Mucosa of rectum (tissue), 2 donors: Measurements from ENCODE around the gene PHLPP1.

Experiments
- H3K27ac ChIP-seq, 2 donors: one replicate each; pipeline ENCODE4 v1.7.0; 2013; ENCODE audit warnings: inconsistent platforms in 2 of 2, low read depth in 2 of 2, low read length in 2 of 2
- H3K27me3 ChIP-seq, 2 donors: one replicate each; pipeline ENCODE4 v1.7.0; 2013; ENCODE audit warnings: low read length in 2 of 2; ENCODE audit not compliant: control insufficient read depth in 2 of 2, insufficient read depth in 2 of 2
- H3K36me3 ChIP-seq, 2 donors: one replicate each; pipeline ENCODE4 v1.7.0; 2013; ENCODE audit warnings: low read length in 2 of 2; ENCODE audit not compliant: control insufficient read depth in 2 of 2, insufficient read depth in 2 of 2
- H3K4me1 ChIP-seq, 2 donors: one replicate each; pipeline ENCODE4 v1.7.0; 2013; ENCODE audit warnings: low read length in 2 of 2, mild to moderate bottlenecking in 1 of 2; ENCODE audit not compliant: control insufficient read depth in 2 of 2, insufficient read depth in 2 of 2
- H3K4me3 ChIP-seq, 2 donors: one replicate each; pipeline ENCODE4 v1.7.0; 2013; ENCODE audit warnings: low read length in 2 of 2
- H3K9ac ChIP-seq, 2 donors: one replicate each; pipeline ENCODE4 v1.7.0; 2013; ENCODE audit warnings: low read length in 2 of 2, low read depth in 1 of 2, mild to moderate bottlenecking in 1 of 2
- H3K9me3 ChIP-seq, 2 donors: one replicate each; pipeline ENCODE4 v1.7.0; 2013; ENCODE audit warnings: low read length in 2 of 2; ENCODE audit not compliant: control insufficient read depth in 2 of 2
- donor health status: healthy.
- donor health status: Normal muscosa, but diverticular disease.

Gene PHLPP1

GRCh38 chr18:62978251-62979049 is 263.1 kb downstream of the PHLPP1 start:
- H3K4me3 ChIP-seq: no peak overlapping the region
- no peaks in the 10 kb centered on the region for H3K4me1 ChIP-seq
- H3K9ac ChIP-seq: no peak overlapping the region

GRCh38 chr18:62979176-62979575 is 263.8 kb downstream of the PHLPP1 start:
- H3K9ac ChIP-seq: no peak overlapping the region
- H3K4me1 ChIP-seq: no peaks in the 10 kb centered on the region
- no peaks in the 10 kb centered on the region for H3K9me3 ChIP-seq
- H3K4me3 ChIP-seq: no peak overlapping the region
- H3K27me3 ChIP-seq: no peaks in the 10 kb centered on the region
- no peak overlapping the region for H3K27ac ChIP-seq
- peaks cover 16 to 19% of the 10 kb centered on the region in 2 donors for H3K36me3 ChIP-seq

More at GRCh38 chr18:62978251-62979049, 263.1 kb downstream of the PHLPP1 start:
- no peak overlapping the region for H3K27ac ChIP-seq
- peaks cover 16 to 23% of the 10 kb centered on the region in 2 donors for H3K36me3 ChIP-seq
- H3K9me3 ChIP-seq: no peaks in the 10 kb centered on the region
- no peaks in the 10 kb centered on the region for H3K27me3 ChIP-seq

- peaks cover 16 to 19% of the 10 kb centered on the region in 2 donors for H3K36me3 ChIP-seq
- H3K4me1 ChIP-seq: no peaks in the 10 kb centered on the region
- H3K27me3 ChIP-seq: no peaks in the 10 kb centered on the region
- no peak overlapping the region for H3K4me3 ChIP-seq
- H3K27ac ChIP-seq: no peak overlapping the region
- H3K9ac ChIP-seq: no peak overlapping the region
- no peaks in the 10 kb centered on the region for H3K9me3 ChIP-seq
These were observed 264.6 kb downstream of the PHLPP1 start for GRCh38 chr18:62979900-62980299.

GRCh38 chr18:62981566-62981965 is 266.2 kb downstream of the PHLPP1 start:
- no peak overlapping the region for H3K27ac ChIP-seq
- H3K27me3 ChIP-seq: no peaks in the 10 kb centered on the region
- H3K9me3 ChIP-seq: no peaks in the 10 kb centered on the region
- no peak overlapping the region for H3K4me3 ChIP-seq
- no peak overlapping the region for H3K9ac ChIP-seq
- H3K4me1 ChIP-seq: no peaks in the 10 kb centered on the region
- H3K36me3 ChIP-seq: peaks cover 9 to 16% of the 10 kb centered on the region in 2 donors

- no peaks in the 10 kb centered on the region for H3K9me3 ChIP-seq
- no peak overlapping the region for H3K27ac ChIP-seq
- H3K9ac ChIP-seq: peak overlapping the region in 1 of 2 donors; percentile 28
- no peaks in the 10 kb centered on the region for H3K4me1 ChIP-seq
- peak overlapping the region in 1 of 2 donors; percentile 41 for H3K4me3 ChIP-seq
- H3K27me3 ChIP-seq: no peaks in the 10 kb centered on the region
- peaks cover 9 to 13% of the 10 kb centered on the region in 2 donors for H3K36me3 ChIP-seq
These were observed 267.4 kb downstream of the PHLPP1 start for GRCh38 chr18:62982600-62983251.

- no peak overlapping the region for H3K27ac ChIP-seq
- H3K36me3 ChIP-seq: no peaks in the 10 kb centered on the region
- H3K4me3 ChIP-seq: no peak overlapping the region
- no peaks in the 10 kb centered on the region for H3K27me3 ChIP-seq
- H3K4me1 ChIP-seq: no peaks in the 10 kb centered on the region
- H3K9me3 ChIP-seq: no peaks in the 10 kb centered on the region
- no peak overlapping the region for H3K9ac ChIP-seq
These were observed 269.4 kb downstream of the PHLPP1 start for GRCh38 chr18:62984656-62985315.

GRCh38 chr18:62986490-62986889 is 271.1 kb downstream of the PHLPP1 start:
- no peak overlapping the region for H3K4me3 ChIP-seq
- H3K27ac ChIP-seq: no peak overlapping the region
- no peak overlapping the region for H3K9ac ChIP-seq
- no peaks in the 10 kb centered on the region for H3K9me3 ChIP-seq
- H3K36me3 ChIP-seq: no peaks in the 10 kb centered on the region
- no peaks in the 10 kb centered on the region for H3K27me3 ChIP-seq
- no peaks in the 10 kb centered on the region for H3K4me1 ChIP-seq

GRCh38 chr18:62987055-62987830 is 271.9 kb downstream of the PHLPP1 start:
- Histone ChIP-seq H3K27ac (no peak overlapping the region), H3K27me3 (no peaks in the 10 kb centered on the region), H3K4me3 (no peak overlapping the region), H3K36me3 (no peaks in the 10 kb centered on the region), H3K4me1 (no peaks in the 10 kb centered on the region), H3K9ac (no peak overlapping the region), H3K9me3 (no peaks in the 10 kb centered on the region)

- H3K27me3 ChIP-seq: no peaks in the 10 kb centered on the region
- no peak overlapping the region for H3K4me3 ChIP-seq
- H3K27ac ChIP-seq: no peak overlapping the region
- no peak overlapping the region for H3K9ac ChIP-seq
- H3K36me3 ChIP-seq: no peaks in the 10 kb centered on the region
- H3K4me1 ChIP-seq: no peaks in the 10 kb centered on the region
- no peaks in the 10 kb centered on the region for H3K9me3 ChIP-seq
These were observed 272.5 kb downstream of the PHLPP1 start for GRCh38 chr18:62987859-62988258.
